Measurements from ENCODE around the gene ARHGAP6.

DNA sequence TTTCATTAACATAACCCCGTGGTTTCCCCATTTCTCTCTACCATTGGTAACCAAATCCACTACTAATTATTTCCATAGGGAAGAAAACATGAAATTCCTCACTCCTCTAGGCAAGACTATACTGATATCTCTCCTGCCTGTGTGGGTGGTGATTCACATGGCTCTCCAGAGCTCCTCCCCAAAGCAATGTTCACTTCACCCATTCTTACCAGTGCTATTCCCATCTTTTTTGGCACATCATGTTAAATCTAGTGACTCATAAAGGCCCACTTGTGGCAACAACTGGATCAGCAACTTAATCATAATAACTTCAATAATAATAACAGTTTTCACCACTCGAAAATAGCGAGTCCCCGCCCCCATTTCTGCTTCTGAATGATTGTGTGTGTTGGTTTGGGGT is 560.6 kb downstream of the ARHGAP6 start:
- no peak for TF ChIP-seq EZH2phosphoT487 (IDR thresholded peaks at IDR 0.05; ENCODE audit: insufficient read depth, low read depth)
- TF ChIP-seq EZH2 (IDR thresholded peaks at IDR 0.05; ENCODE audit: insufficient read depth, poor library complexity, severe bottlenecking) = no peak

All from GM23248 (cell line).